HL-60/S4 (cell line): ENCODE data around the gene RAD51B.

Experiments used
- in situ Hi-C: fragments of 300-500 bp; cut with MboI; formaldehyde crosslinking; loops from 2 replicates; pipeline ENCODE4 v1.14.3; 2022; ENCODE audit warnings: low sequenced_read_pairs

RAD51B gene

DNA sequence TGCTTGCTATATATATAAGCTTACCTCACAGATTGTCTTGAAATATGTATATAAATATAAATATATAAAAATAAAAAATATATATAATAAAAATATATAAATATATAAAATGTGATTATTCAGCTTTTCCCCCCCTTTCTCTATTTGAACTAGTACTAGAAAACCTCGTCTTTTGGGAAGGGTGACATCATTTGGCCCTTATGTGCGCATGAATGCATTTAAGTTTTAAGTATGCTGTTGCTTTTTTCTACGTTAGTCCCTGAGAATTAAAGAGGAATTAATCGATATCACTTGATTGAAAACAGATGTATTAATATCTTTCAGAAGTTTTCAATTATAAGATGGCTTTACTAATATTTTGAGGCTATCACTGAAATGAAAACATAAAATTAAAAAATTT lies 69.9 kb downstream of the RAD51B start:
- in situ Hi-C loops = no loop called here

DNA sequence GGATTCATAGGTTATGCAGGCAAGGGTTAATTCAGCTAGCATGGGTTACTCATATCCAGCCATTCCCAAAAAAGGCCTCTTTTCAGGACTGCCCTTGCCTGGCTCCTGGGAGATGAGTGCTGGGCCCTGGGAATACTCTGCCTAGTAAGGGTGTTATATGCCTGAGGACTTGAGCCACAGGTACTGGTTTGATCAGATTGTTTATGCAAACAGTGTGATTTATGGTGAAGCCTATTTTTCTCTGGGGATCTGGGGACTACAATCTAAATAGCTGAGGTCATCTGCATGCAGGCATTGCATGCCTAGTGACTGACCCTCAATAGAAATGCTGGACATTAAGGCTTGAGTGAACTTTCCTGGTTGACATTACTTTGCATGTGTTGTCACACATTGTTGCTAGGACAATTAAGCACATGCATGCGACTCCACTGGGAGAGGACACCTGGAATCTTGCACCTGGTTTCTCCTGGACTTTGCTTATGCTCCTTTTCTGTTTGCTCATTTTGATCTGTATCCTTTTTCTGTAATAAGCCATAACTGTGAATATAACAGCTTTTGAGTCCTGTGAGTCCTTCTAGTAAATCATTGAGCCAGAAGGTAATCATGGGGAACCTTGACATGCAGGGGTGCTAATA lies 73.0 kb downstream of the RAD51B start:
- in situ Hi-C loops = no loop called here

DNA sequence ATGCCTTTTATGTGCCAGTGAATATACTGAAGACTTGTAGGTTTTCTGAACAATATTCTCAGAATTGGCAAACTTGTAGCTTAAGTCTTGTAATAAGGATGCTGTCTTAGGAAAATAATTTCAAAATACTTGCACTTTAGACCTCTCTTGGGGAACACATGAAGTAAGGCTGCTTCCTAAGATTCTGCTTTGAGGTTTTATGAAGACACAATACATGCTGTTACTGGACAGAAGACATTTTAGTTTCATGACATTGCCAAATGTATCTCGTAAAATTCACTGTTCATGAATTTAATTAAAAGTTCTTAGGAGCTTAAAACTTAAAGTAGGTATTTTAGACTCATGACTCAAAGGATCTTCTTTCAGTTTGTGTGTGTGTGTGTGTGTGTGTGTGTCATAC lies 80.7 kb downstream of the RAD51B start:
- in situ Hi-C loops = no loop called here

GRCh38 chr14:67908052-67908754 lies 88.6 kb downstream of the RAD51B start:
- in situ Hi-C loops = no loop called here

DNA sequence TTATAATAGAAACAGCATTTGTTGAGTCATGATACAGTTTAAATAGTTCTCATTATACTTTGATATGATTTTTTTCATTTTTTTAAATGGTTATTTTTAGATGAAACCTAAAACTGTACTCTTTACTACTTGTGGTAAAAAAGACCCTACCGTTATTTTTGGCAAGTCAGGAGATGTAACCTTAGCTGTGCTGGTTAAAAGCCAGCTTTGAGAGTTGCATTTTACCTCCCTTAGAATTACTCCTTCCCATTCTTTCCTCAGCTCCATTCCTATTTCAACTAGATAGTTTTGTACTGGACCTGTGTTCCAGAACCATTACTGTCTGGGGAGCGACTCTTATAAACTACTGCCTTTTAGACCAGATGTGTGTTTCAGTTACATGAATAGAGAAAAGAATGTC lies 92.0 kb downstream of the RAD51B start:
- in situ Hi-C loops = no loop called here

DNA sequence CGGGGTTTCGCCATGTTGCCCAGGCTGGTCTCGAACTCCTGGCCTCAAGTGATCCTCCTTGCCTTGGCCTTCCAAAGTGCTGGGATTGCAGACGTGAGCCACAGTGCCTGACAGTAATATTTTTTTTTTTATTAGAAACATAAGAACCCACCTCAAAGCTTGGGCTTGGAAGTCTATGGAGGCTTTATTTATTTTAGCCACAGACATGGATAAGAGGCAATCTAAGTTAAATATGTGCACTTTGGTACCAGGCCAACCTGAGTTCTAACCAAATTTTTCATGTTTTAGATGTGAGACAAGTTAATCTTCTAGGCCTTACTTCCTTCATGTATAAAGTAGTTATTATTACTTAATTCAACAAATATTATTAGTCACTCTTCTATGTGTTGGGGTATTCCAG lies 96.9 kb downstream of the RAD51B start:
- in situ Hi-C loops = no loop called here

GRCh38 chr14:67917006-67917405 lies 97.4 kb downstream of the RAD51B start:
- in situ Hi-C loops = no loop called here

DNA sequence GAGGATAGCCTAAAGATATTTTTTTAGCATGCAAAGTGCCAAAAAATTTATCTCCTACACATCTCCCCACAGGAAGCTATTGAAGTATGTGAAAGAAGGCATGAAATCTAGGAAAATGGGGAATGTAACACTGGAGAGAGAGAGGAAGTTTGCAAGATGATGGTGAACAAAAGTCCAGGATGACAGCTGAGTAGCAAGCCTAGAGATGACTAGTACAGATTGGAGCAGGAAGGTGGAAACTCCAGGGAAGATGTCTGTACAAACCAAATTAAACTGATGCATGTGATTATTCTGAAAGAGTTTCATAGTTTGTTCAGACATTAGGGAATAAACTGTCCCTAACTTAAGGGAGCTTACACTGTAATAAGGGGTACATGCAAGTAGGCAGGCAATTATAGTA lies 99.3 kb downstream of the RAD51B start:
- in situ Hi-C loops = no loop called here

GRCh38 chr14:67919259-67920032 lies 99.9 kb downstream of the RAD51B start:
- in situ Hi-C loops = no loop called here

- in situ Hi-C loops = no loop called here
Measured at GRCh38 chr14:67926821-67927220, 107.2 kb downstream of the RAD51B start.

- in situ Hi-C loops = no loop called here
Measured at GRCh38 chr14:67927244-67927643, 107.7 kb downstream of the RAD51B start.

DNA sequence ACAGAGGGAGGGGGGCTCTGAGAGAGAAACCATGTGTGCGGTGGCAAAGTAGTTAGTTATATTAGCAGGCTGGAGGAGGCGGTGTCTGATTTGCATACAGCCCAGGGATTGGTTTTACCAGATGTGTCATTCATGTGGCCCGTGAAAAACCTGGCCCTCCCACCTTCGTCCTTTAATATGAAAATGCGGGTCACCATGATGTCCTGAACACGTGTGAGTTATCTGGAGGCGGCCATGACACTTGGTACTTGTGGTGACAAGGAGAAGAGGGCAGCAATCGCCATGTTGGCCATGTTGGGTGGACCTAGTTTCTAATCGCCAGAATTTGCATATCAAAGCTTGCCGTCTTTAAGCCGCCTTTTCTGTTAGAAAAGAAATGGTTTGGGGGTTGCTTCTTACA lies 108.8 kb downstream of the RAD51B start:
- in situ Hi-C loops = no loop called here

DNA sequence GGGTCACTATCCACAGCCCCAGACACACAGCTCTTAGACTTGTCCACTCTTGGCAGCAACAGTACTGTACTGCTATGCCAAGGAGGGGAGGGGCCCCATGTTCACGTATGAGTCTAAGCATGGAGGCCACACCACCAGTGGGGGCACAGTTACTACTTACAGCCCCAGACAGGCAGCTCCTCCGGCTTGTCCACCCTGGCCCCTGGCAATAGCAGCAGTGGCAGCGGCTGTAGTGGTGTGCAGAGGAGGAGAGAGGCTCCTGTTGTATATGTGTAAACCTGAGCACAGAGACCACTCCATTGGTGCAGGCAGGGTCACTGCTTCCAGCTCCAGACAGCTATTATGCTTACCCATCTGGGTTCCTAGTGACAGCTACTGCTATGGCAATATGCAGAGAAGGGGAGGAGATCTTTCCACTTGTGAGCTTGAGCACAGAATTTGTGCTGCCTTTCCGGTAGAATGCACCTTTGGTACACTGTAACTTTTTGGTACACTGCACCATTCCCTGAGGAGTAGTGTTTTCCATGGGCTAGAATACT lies 113.2 kb downstream of the RAD51B start:
- in situ Hi-C loops = no loop called here

- in situ Hi-C loops = no loop called here
Measured at GRCh38 chr14:67933266-67933665, 113.7 kb downstream of the RAD51B start.

GRCh38 chr14:67934087-67934486 lies 114.5 kb downstream of the RAD51B start:
- in situ Hi-C loops = no loop called here

- in situ Hi-C loops = no loop called here
Measured at GRCh38 chr14:67934862-67935261, 115.3 kb downstream of the RAD51B start.

DNA sequence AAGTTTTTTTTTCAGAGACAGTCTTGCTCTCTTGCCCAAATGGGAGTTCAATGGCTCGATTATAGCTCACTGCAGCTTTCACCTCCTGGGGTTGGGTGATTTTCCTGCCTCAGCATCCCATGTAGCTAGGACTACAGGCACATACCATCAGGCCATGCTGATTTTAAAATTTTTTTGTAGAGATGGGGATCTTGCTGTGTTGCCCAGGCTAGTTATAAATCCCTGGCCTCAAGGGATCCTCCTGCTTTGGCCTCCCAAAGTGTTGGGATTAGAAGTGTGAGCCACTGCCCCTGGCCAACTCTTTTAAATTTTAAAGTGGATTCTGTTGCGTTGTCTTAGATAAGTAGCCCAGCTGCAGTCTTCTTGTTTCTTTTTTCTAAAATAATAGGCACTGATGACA lies 115.8 kb downstream of the RAD51B start:
- in situ Hi-C loops = no loop called here

- in situ Hi-C loops = no loop called here
Measured at GRCh38 chr14:67938071-67938470, 118.5 kb downstream of the RAD51B start.

DNA sequence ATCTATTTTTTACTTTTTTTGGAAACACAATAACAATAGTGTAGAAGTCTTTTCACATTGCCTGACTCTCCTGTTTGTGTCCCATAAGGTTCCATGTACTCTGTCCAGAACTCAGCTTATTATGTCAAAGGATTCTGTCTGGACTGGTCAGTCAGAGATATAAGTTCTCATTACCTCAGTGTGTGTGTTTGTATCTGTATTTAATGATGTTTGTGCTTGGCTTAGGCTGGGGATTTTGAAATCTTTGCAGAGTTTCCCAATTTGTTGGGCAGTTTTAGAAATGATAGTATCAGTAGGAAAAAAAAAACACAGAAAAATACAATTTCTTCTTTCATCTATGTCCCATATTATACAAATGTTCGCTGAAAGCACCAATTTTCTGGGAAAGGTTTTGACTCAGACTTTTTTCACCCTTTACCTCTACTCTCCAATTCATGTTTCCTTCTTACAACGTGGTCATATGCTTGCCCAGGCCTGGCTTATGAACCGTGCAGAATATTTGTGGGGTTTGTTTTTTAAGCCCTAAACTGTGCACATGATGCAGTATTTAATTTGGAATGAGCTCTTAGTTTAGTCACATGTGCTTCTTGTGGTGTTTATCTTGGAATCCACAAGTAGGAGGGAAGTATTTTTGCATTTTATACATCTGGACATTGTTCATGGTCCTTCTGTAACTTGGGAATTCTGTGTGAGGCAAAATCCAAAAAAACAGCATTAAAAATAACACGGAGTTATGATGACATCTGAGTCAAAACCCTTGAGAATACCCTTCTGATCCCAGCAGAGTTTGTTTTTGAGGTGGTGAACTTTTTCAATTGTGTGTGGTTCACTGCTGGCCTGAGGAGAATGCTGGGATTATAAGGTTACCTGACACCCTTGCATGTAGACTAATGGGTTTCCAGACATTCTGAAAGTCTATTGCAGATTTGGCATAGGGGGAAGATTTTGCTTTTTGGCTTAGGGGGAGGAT lies 121.2 kb downstream of the RAD51B start:
- in situ Hi-C loops = loop anchor here (10.0 kb wide), 1 partner anchor 874 kb away; no protein-coding TSS in a partner anchor

GRCh38 chr14:67941456-67942018 lies 122.0 kb downstream of the RAD51B start:
- in situ Hi-C loops = loop anchor here (10.0 kb wide), 1 partner anchor 873 kb away; no protein-coding TSS in a partner anchor
